ENCODE measurements around the gene ILKAP.

Gene ILKAP

DNA sequence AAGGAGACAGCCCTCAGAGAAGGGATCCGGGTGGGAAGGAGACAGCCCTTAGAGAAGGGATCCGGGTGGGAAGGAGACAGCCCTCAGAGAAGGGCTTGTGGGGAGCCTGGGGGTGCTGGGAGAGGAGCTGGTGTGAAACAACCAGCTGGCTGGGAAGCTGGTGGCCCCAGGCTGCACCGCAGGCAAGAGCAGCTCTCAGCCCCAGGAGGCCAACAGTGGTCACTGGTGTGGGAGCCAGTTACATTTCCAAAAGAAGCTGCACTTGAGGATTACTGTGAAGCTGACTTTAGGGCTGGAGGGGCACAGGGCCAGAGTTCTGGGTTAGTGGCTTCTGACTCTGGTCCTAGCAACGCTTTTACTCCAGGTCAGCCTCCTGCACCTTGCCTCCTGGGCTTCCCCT, 33.1 kb upstream of the ILKAP start:
- DNase-seq: no peak

DNA sequence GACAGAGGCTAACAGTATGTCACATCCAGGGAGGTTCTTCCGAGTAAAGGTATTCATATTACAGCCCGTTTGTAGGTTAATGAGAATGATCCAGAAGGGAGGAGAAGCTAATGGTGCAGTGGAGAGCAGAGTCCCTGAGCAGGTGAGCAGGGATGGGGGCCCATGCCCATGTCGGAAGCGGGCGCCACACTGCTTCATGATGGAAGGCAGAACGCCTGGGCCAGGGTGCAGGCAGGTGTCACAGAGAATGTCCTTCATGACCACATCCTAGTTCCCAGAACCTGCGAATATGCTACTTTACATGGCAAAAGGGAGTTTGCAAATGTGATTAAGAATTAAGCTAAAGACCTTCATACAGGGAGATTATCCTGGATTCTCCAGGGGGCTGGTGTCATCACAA, 32.4 kb upstream of the ILKAP start:
- no peak for DNase-seq

DNA sequence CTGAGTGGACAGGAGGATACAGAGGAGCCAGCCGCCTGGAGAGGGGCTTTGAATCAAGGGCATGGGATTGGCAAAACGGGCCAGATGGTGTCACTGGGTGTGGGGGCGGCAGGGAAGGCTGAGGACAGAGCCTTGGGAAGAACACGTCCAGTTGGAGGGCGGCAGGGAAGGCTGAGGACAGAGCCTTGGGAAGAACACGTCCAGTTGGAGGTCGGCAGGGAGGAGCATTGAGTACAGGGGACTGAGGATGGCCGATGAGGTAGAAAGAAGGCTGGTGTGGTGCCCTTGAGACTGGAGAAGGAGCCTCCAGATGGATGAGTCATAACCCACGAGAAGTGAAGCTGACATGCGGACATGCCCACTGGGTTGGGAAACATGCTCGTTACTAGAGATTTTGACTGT, 31.8 kb upstream of the ILKAP start:
- DNase-seq: peak; percentile 84 to 88

DNA sequence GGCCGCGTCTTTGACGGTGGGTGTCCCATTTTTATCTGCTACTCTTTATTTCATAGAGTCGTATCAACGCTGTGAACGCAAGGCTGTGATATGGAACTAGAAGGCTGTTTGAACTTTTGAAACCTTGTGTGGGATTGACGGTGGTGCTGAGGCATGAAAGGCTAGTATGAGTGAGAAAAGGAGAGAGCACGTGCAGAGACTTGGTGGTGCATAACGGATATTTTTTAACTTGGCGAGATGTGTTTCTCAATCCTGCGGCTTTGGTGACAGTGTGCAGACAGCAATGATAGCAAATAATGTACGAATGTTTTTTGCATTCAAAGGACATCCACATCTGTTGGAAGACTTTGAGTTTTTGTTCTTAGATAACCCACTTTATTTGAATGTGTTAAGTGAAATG, 30.1 kb upstream of the ILKAP start:
- no peak for DNase-seq

DNA sequence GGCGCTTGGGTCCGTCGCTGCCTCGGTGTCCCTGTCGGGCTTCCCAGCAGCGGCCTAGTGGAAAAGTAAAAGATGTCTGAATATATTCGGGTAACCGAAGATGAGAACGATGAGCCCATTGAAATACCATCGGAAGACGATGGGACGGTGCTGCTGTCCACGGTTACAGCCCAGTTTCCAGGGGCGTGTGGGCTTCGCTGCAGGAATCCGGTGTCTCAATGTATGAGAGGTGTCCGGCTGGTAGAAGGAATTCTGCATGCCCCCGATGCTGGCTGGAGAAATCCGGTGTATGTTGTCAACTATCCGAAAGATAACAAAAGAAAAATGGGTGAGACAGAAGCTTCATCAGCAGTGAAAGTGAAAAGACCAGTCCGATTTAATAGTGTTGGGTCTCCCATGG, 28.3 kb upstream of the ILKAP start:
- DNase-seq: no peak

DNA sequence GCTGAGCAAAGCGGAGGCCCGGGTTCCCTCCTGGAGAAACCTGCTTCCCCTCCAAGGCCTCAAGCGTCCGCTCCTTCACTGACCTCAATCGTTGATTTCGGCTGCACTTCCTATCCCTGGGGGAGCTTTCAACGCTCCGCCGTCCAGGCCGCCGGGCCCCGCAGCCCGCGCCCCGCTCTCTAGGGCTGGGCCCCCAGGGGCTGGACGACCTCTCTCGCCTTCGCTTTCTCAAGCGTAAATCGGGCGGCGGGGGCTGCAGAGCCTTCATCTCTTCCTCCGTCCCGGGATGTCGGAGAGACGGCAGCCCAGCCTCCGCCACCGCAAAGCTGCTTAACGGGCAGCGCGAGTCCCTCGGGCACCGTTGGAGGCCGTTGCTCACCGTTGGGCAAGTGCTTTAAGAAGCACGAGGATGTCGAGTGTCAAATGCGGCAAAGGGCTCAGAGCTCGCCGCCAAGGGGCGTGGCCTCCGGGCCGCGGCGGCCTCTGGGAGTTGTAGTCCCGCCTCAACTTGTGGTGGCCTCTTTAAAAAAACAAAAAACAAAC, 27.8 kb upstream of the ILKAP start:
- peak; percentile 79 to 81 for DNase-seq

DNA sequence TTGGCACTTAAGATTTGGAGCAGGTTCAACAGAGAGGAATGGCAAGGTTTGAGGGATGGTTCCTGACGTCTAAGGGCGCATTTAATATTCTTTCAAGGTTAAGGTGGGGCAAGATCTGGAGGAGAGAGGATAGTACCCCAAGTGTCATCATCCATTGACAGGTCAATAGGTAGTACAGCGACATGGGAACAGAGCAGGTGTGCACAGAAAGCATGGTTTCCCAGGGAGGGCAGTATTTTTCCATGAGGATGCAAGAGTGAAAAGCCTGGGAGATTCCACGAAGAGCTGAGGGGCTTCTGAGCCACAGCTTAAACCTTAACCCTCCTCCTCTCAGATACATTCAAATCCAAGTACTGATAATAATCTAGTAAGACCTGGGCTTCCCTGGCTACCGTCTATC, 27.2 kb upstream of the ILKAP start:
- DNase-seq: no peak

DNA sequence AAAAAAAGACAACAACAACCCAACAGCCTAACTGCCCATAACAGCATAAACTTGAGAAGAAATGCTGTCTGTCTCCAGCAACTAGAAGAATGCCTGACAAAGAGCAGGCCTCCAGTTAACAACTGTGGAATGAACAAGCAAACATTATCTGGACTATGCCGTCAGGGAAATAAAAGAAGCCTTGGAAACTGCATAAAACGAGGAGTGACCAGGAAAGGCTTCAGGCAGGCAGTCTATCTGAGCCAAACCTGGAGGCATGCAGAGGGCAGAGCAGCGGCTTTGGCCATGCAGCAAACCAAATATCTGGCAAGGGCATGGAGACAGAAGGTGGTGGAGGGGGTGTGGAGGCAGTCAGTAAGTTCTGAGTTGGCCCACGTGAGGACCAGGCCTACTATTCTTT, 25.2 kb upstream of the ILKAP start:
- DNase-seq: no peak

DNA sequence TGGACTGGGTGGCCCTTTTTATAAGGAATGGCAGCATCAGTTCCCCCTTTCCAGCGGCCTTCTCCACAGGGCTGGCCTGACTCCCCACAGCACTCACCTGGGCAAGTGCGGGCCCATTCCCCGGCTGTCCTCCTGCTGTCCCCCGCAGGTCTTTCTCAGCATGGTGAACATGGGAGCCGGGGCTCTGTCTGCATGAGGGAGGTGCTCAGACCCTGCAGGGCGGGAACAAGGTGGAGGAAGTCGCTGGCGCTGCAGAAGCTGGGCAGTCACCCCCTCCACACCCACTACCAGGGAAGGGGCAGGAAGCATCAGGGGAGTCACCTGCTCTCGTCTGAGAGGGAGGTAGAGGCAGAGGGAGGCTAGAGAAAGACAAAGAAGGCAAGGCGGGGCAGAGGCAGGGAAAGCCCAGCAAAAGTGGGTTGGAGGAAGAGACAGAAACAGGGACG, 24.1 kb upstream of the ILKAP start:
- DNase-seq: no peak

DNA sequence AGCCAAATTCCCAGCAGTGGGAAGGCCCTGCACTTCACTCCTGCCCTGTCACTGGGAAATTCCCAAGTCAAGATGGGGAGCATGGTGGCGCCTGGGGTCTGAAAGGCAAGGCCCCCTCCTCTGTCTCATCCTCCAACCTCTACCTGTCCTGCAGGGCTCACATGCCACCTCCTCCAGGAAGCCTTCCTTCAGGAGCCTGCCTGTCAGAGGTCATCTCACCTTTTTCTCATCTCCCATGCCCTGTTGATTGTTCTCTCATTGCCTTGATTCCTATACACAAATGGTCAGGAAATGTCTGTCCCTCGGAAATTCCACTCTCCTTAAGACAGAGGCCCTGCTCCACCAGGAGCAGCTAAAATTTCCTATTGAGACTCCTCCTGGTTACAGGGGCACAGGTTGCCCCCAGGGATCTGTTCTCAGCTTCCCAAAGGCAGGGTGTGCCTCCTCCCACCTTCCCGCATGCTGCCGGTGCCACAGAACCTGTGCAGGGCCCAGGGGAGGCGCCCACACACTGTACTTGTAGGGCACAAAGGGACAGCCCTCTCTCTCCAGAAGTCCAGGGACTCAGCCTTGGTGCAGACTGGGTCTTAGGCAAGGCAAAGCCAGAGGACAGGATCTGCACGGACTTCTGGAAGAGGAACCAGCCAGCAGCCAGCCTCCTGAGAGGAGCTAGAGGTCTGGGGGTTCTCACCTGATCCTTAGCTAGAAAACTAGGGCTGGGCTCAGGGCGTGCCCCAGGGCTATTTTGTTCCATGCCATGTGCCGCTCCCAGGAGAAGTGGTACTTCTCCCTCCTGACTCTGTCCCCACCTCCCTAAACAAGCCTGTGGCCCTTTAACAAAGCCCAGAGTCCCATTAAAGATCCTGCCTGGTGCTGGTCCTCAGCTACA, 23.4 kb upstream of the ILKAP start:
- no peak for DNase-seq

DNA sequence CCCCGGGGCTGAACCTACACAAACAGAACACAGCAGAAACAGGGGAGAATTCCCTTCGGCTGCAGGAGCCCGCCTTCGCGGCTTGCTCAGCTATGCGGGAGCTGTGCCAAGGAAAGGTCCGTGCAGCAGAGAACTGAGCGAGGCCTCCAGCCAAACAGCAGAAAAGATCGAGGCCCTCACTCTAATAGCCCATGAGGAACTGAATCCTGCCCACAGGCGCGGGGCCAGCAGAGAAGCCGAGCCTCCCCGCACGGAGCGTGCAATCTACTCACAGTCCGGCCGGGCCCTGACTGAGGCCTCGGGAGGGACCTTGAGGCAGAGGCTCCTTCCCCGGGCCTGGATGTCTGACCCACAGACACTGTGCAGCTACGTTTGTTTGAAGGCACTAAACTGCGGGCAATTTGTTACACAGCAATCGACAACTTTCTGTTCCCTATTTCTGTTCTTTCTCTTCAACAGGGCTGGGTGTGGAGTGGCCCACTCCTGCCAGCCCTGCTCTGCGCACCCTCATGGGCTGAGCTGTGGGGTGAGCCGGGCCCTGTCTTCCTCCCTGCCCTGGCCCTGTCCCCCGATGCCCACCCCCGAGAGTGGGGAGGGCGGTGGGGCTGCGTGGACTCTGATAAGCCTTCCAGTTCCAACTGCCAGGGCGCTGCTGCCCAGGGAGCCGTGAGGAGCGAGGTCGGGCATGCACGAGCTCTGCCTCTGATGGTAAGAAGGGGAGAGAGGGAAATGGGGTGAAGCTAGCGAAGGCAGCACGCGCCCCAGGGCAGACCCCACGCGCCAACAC, 22.6 kb upstream of the ILKAP start:
- no peak for DNase-seq

DNA sequence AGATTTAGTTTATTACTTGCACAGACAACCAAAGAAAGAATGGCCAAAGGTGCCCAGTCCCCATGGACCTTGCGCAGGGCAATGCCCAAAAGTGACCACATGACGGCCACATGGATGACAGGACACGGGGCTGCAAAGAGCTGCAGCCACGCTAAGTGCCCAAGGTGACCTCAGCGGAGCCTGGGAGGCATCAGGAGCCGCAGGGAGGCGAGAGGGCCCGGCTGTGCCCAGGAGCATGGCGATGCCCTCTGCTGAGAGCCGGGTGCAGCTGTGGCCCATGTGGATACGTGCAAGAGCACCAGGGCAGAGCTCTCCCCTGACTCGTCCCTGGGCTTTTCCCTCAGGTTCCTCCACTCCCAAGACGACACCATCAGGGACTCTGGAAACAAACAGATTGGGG, 21.6 kb upstream of the ILKAP start:
- no peak for DNase-seq

DNA sequence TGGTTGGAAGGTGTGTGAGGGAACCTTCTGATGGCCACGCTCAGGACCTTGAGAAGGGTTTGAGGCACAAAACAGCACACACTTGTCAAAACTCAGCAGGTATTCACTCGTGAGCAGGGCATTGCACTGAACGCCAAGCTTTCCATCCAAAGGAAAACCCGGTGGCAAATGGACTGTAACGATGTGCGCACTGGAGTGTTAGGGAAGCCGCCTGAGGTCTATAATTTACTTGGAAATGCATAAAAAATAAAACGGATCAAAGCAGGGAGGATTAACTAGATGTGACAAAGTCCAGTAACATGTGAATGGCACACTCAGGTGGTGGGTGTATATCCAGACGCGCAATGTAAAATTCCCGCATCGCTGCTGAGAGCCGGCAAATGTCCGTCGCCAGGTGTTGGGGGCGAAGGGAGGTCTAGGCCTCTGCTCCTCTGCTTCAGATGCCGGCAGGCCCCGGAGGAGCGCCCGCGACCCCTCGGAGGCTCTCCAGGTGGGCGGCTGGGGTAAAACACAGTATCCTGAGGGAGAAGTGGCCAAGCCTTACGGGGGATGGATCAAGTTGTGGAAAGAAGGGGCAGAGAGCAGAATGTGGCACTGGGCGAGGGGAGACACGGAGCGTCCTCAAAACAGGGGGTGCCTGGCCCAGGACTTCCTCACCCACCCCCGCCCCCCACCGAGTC, 21.0 kb upstream of the ILKAP start:
- DNase-seq: no peak

DNA sequence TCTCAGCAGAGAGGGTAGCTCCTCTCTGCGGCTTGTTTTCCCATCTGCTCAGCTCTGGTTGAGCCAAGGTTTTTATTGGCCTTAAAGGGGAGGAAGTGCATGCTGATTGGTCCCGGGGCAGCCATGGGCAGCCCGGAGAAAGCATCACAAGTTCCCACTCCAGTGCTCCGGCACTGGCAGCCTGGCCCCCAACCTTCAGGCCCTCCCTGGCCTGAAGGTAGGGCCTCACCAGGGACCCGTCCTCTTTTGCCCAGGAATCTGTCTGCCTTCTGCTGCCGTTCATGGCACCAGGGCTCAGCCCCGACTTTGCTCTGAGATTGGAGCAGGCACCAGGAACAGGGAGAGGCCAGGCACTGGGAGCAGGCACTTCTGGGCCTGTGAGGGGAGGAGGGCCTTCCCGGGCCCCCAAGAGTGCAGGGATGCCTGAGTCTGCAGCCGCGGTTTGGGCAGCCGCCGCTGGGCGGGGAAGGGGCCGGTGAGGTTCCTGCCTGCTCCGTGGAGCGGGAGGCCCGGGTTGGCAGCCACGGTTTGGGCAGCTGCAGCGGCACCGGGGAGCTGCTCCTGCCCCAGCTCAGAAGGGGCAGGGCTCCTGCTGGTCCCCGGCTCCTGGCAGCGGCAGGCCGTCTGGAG, 17.5 kb upstream of the ILKAP start:
- no peak for DNase-seq

DNA sequence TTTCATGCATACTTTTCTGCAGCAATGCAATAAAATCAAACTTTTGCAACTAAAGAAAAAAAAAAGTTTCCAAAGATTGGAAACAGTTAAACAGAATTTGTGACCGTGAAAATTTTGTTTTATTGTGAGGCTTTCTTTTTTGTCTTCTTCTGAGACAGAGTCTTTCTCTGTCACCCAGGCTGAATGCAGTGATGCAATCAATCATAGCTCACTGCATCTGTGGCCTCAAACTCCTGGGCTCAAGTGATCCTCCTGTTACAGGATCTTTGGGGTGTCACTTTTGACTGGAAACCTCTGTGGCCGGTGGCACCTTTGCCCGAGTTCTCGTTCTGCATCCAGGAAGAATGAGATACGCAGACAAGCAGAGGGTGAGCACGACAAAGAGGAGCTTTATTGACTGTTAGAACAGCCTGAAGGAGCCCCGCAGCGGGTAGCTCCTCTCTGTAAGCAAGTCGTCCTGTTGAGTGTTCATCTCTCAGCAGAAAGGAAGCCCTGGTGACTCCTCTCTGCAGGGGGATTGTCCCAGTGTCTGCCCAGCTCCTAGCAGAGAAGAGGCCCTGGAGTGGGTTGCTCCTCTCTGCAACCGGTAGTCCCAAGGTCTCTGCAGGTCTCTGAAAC, 16.9 kb upstream of the ILKAP start:
- no peak for DNase-seq

DNA sequence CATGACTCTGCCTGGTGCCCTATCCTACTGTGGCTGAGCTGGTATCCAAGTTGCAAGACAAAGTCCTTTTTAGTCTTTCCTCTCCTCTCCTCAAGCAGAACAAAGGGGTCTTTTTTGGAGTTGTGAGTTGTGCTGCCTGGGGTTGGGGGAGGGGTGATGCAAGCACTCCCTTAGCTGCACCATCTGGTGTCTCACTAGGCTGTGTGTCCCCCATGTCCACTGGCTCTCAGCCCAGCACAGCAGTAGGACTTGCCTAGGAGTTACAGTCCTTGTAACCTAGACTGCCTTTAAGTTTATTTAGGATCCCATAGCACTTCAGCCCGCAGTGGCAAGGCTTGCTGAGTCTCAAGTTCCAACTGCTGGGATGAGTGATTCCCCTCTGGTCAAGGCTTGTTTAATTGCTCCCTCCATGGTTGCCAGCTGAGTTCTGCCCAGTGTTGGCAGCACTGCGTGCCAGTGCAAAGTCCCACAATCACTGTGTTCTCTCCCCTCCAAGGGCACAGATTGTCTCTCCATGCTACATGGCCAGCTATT, 13.2 kb upstream of the ILKAP start:
- DNase-seq: no peak

DNA sequence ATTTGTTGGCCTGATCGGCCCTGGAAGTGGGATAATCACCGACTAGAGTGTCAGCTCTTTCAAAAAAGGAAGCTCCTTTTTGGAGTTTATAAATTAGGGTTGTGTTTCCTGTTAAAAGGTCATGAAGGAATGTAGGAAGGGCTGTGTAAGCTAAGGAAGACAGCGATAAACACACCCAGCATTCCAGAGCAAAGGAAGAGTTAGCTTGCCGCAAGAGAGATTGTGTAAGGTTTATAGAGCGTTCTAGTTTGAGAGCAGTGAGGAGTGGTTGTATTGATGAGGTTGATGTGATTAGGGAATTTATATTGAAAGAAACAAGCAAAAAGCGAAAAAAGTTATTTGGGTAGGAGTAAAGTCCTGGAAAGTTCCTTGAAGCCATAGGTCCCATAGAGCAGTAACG, 3.5 kb upstream of the ILKAP start:
- no peak for DNase-seq

DNA sequence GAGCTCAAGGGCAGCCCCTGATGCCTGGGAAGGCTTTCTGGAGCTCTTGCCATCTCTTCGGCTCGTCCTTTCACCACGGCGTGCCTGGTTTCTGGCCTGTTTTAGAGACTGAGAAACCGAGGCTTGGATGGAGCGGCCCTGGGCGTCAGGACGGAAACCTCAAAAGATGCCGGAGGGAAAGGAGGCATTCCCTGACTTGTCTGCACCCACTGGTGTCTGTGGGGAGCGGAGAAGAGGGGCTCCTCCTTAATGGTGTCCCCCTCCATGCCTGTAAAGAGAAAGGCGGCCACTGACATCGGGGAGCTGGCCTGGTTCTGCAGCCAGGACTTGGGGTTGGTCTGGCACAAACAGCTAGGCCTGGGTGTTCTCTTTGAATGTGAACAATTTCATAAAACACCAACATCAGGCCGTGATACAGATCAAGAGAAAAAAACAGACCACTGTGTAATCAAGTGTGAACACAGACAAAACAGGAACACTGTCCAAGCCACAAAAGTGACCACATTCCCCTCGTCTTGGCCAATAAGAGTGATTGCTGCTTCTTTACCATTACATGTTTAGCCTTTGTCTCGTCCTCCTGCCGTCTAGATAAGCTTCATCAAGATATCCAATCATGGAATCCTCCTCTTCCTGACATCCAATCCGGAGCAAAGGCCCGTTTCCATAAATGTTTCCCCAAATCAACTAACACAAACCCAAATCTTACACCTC, 633 bp upstream of the ILKAP start:
- DNase-seq: peak in 1 of 2 donors; percentile 10

DNA sequence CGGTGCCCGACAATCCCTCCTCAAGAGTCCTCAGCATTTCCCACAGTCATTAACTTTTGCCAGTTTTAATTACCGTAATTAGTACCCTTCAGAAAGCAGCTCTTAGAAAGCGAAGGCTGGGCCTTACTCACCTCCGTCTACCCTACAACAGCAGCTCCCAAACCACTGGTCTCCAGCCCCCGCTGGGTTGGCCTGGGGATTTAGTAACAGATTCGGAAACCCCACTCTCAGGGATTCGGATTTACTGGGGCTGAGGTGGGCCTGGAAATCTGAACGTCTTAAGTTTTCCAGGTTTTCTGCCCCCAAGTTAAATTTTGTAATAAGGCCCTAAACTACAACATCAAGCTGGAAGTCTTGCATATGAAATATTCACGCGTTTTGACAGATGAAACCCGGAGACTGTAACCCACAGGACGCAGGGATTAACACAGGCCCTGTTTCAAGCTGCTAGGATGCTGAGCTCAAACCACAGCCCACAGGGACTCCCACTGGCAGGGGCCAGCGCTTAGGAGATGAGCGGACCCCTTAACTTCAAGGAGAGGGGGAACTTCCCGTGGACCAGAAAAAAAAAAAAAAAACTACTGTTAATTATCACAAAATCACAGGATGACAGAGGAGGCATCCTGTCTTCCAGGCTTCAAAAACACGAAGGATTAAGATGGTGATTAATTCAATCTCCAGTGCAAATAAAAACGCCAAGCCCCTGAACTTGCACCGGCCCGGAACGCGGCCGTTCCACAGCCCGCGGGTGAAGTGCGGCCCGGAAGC, 985 bp downstream of the ILKAP start:
- peak; percentile 3 to 4 for DNase-seq

DNA sequence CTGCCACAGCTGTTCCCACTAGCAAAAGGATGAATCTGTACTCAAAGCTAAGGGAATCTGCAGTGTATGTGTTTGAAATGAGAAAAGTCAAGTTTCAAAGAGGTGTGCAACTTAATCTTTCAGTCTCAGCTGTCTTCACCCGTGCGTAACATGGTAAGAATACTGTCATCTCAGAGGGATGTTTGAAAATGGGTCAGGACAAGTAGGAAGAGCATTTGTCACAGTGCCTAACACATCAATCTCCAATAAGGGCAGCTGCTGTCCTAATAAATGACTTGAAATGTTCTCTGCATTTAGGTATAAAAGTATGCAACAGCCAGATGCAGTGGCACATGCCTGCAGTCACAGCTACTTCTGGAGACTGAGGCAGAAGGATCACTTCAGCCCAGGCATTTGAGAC, 13.1 kb downstream of the ILKAP start:
- no peak for DNase-seq
